ENCODE results near the gene CLIC4. TPM values are rescaled to one million over a fixed set of nuclear protein-coding genes. Genes with fewer than 3 reads are reported as not detected.

Gene CLIC4
- polyA plus RNA-seq, 2 donors: 15.3 to 29.8 TPM

DNA sequence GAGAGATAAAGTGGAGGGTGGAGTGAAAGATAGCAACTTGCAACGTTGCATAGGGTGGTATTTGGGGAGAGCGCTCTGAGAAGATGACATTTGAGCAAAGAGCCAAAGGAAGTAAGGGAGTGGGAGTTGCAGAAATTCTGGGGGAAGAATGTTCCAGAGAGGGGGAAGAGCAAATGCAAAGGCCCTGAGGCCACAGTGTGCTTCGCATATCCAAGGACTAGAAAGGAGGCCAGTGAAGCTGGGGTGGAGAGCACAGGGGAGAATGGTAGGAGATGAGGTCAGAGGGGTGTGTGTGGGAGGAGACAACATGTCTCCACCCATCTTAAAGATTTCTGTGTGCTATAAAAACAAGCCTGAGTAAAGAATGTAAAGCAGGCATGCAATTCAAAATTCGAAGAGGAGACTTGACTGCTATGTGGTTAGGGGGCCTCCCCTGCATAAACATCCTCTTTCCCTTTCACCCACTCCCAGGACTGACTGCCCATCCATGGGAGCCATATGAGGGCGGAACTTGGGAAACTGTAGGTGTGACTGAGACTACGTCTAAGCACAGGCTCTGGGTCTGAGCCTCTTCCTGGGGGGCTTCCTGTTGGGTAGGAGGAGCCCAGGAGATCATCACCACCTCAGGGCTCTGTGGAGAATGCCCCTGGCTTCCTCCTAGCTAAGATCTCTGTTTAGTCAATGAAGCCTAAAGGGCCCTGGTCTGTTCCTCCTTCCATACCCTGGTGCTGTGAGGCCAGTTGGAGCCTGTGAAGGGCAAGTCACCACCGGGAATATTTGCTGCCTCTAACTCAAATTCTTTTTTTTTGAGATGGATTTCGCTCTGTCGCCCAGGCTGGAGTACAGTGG lies 2.9 kb upstream of the CLIC4 start:
- Histone ChIP-seq H3K27me3 (ENCODE audit: control insufficient read depth in 1 of 2, insufficient read depth in 2 of 2, low read length in 2 of 2) (no peaks in the 10 kb centered on the region), H3K27ac (ENCODE audit: low read depth in 2 of 2, low read length in 1 of 2) (no peak overlapping the region), H3K4me1 (ENCODE audit: control insufficient read depth in 2 of 2, insufficient read depth in 2 of 2, low read length in 1 of 2) (no peaks in the 10 kb centered on the region)

DNA sequence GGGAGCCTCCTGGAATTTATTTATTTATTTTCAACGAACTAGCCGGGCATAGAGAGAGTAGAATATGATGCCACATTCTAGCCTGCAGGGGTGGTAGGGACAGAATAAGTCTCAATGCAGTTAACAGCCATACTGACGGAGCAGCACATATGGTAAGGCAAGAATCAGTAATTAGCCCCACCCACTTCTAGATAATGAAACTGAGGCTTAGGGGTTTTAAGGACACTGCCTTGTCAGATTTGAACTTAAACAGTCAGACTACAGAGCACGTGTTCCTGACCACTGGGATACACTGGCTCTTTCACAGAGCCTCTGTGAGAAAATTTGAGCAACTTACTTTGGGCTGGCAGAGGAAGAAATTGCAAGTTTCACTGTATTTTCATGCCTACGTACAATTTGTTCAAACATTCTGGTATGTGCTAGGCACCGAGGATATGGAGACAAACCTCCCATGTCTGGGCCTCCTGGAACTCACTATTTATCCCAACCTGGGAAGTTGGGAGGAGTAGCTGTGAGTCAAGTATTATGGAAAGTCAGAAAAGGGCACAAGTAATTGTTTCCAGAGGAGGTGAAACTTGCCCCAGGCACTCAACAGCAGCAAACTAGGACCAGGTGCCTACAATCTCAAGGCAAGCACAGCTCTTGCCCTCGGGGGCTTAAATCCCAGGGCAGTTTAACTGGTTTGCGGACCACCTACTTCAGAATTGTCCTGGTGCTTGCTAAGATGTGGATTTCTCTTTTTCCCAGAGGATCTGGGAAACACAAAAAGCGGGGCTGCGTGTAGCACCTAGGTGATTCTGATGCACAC lies 1.6 kb upstream of the CLIC4 start:
- H3K27ac ChIP-seq (ENCODE audit: low read depth in 2 of 2, low read length in 1 of 2): peak overlapping the region in 1 of 2 donors; percentile 47
- 58 to 63% methylated on average over 10 of the region's 10 CpGs for WGBS, 2 donors

More for the DNA sequence above, 2.9 kb upstream of the CLIC4 start:
- no peaks in the 10 kb centered on the region for H3K9me3 ChIP-seq (ENCODE audit: control insufficient read depth in 2 of 2, insufficient read depth in 1 of 2, low read depth in 1 of 2, low read length in 1 of 2)
- no peak overlapping the region for H3K4me3 ChIP-seq (ENCODE audit: low read depth in 1 of 2, low read length in 2 of 2)
- no peaks in the 10 kb centered on the region for H3K36me3 ChIP-seq (ENCODE audit: control insufficient read depth in 2 of 2, insufficient read depth in 2 of 2, low read length in 1 of 2)
- 65 to 71% methylated on average over 9 of the region's 9 CpGs for WGBS, 2 donors

DNA sequence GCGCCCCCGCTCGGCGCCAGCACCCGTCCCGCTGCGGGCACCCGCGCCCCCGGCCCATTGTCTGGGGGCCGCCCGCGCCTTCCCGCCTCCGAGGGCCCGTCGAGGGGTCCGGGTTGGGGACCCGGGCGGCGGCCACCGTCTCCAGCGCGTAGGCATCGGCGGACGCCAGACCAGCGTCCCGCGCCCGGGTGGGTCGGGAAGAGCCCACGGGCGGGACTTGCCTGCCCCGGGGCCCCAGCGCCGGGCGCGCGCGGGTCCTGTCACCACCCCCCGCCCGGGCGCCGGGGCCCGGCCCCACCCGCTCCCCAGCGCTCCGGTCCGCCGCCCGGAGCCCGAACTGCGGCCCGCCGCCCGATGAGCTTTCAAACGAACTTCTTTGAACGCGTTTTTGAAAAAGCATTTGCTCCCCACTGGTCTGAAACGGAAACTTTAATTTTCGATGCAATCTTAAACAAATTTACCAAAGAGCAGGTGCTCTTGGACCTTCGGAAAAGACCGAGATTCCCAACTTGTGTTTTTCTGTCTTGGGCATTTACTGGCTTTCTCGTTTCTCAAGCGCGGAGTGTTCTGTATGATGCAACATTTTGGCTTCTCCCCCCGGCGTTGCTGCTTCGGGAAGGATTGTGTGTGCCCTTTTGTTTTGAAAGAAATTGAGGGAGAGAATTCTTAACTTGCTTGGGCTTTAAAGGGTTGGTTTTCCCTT lies 615 bp downstream of the CLIC4 start:
- Histone ChIP-seq H3K4me3 (ENCODE audit: low read depth in 1 of 2, low read length in 2 of 2) (peak overlapping the region; percentile 62 to 88), H3K36me3 (ENCODE audit: control insufficient read depth in 2 of 2, insufficient read depth in 2 of 2, low read length in 1 of 2) (no peaks in the 10 kb centered on the region), H3K9me3 (ENCODE audit: control insufficient read depth in 2 of 2, insufficient read depth in 1 of 2, low read depth in 1 of 2, low read length in 1 of 2) (no peaks in the 10 kb centered on the region), H3K27me3 (ENCODE audit: control insufficient read depth in 1 of 2, insufficient read depth in 2 of 2, low read length in 2 of 2) (no peaks in the 10 kb centered on the region), H3K4me1 (ENCODE audit: control insufficient read depth in 2 of 2, insufficient read depth in 2 of 2, low read length in 1 of 2) (no peaks in the 10 kb centered on the region), H3K27ac (ENCODE audit: low read depth in 2 of 2, low read length in 1 of 2) (peak overlapping the region; percentile 89)
- 1% methylated on average over 60 to 70 of the region's 70 CpGs for WGBS, 2 donors

More for the DNA sequence above, 1.6 kb upstream of the CLIC4 start:
- Histone ChIP-seq H3K36me3 (ENCODE audit: control insufficient read depth in 2 of 2, insufficient read depth in 2 of 2, low read length in 1 of 2) (no peaks in the 10 kb centered on the region), H3K9me3 (ENCODE audit: control insufficient read depth in 2 of 2, insufficient read depth in 1 of 2, low read depth in 1 of 2, low read length in 1 of 2) (no peaks in the 10 kb centered on the region), H3K4me1 (ENCODE audit: control insufficient read depth in 2 of 2, insufficient read depth in 2 of 2, low read length in 1 of 2) (no peaks in the 10 kb centered on the region), H3K27me3 (ENCODE audit: control insufficient read depth in 1 of 2, insufficient read depth in 2 of 2, low read length in 2 of 2) (no peaks in the 10 kb centered on the region), H3K4me3 (ENCODE audit: low read depth in 1 of 2, low read length in 2 of 2) (no peak overlapping the region)

DNA sequence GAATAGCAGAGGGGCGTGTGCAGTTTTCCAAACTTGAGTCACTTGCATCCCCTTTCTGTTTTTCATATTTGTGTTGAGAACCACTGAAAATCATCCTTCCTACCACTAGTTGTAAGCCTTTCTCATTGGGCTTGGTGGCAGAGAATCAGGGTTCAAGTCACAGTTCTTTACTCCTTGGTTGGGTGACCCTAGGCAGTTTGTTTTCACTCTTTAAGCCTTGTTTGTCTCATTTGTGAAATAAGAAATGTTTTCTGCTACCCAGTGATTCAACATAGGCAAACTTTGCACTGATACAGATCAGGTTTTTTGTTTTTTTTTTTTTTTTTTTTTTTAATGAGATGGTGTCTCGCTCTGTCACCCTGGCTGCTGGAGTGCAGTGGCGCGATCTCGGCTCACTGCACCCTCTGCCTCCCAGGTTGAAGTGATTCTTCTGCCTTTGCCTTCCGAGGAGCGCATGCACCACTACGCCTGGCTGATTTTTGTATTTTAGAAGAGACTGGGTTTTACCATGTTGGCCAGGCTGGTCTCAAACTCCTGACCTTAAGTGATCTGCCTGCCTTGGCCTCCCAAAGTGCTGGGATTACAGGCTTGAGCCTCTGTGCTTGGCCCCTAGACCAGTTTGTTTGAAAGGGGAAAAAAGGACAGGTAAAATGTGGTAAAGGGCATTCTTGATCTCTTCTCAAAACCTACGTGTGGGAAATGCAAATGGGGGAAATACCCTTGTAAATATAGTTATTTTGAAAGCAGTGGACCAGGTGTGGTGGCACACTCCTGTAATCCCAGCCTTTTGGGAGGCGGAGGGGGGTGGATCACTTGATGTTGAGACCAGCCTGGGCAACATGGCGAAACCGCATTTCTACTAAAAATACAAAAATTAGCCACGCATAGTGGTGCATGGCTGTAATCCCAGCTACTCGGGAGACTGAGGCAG lies 3.2 kb downstream of the CLIC4 start:
- H3K4me1 ChIP-seq (ENCODE audit: control insufficient read depth in 2 of 2, insufficient read depth in 2 of 2, low read length in 1 of 2): no peaks in the 10 kb centered on the region
- 81% methylated on average over 14 of the region's 14 CpGs for WGBS, 2 donors
- H3K27ac ChIP-seq (ENCODE audit: low read depth in 2 of 2, low read length in 1 of 2): no peak overlapping the region
- H3K9me3 ChIP-seq (ENCODE audit: control insufficient read depth in 2 of 2, insufficient read depth in 1 of 2, low read depth in 1 of 2, low read length in 1 of 2): no peaks in the 10 kb centered on the region
- no peak overlapping the region for H3K4me3 ChIP-seq (ENCODE audit: low read depth in 1 of 2, low read length in 2 of 2)
- H3K27me3 ChIP-seq (ENCODE audit: control insufficient read depth in 1 of 2, insufficient read depth in 2 of 2, low read length in 2 of 2): no peaks in the 10 kb centered on the region
- H3K36me3 ChIP-seq (ENCODE audit: control insufficient read depth in 2 of 2, insufficient read depth in 2 of 2, low read length in 1 of 2): no peaks in the 10 kb centered on the region

DNA sequence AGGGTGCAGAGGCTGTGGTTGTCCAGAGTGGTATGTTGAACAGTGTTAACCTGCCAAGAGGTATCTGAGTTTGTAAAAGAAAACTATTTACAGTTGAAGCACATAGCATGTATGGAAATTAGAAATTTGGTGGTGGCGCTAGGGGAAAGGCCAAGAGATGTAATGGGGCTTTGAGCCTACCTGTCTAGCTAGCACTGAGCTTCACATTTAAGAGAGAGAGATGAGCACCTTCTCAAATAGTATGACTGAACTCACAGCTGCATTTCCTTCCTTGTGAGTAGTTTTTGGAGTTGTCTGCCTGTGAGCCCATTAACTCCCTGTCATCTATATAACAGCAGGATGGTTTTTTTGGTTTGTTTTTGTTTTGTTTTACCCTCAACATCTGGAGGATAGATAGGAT lies 4.0 kb downstream of the CLIC4 start:
- no peaks in the 10 kb centered on the region for H3K36me3 ChIP-seq (ENCODE audit: control insufficient read depth in 2 of 2, insufficient read depth in 2 of 2, low read length in 1 of 2)
- no peaks in the 10 kb centered on the region for H3K27me3 ChIP-seq (ENCODE audit: control insufficient read depth in 1 of 2, insufficient read depth in 2 of 2, low read length in 2 of 2)
- H3K4me1 ChIP-seq (ENCODE audit: control insufficient read depth in 2 of 2, insufficient read depth in 2 of 2, low read length in 1 of 2): no peaks in the 10 kb centered on the region
- H3K27ac ChIP-seq (ENCODE audit: low read depth in 2 of 2, low read length in 1 of 2): no peak overlapping the region
- no peak overlapping the region for H3K4me3 ChIP-seq (ENCODE audit: low read depth in 1 of 2, low read length in 2 of 2)
- WGBS, 2 donors: 88 to 100% methylated on average over 1 of the region's 1 CpG
- no peaks in the 10 kb centered on the region for H3K9me3 ChIP-seq (ENCODE audit: control insufficient read depth in 2 of 2, insufficient read depth in 1 of 2, low read depth in 1 of 2, low read length in 1 of 2)

DNA sequence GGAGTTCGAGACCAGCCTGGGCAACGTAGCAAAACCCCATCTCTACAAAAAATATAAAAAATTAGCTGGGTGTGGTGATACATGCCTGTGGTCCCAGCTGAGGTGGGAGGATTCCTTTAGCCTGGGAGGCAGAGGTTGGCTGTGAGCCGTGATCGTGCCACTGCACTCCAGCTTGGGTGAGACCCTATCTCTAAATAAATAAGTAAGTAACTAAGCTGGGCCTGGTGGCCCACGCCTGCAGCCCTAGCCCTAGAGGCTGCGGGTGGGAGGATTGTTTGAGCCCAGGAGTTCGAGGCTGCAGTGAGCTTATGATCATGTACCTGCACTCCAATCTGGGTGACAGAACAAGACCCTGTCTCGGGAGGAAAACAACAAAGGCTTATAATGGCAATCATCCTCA lies 4.6 kb downstream of the CLIC4 start:
- Histone ChIP-seq H3K27ac (ENCODE audit: low read depth in 2 of 2, low read length in 1 of 2) (no peak overlapping the region), H3K9me3 (ENCODE audit: control insufficient read depth in 2 of 2, insufficient read depth in 1 of 2, low read depth in 1 of 2, low read length in 1 of 2) (no peaks in the 10 kb centered on the region), H3K36me3 (ENCODE audit: control insufficient read depth in 2 of 2, insufficient read depth in 2 of 2, low read length in 1 of 2) (no peaks in the 10 kb centered on the region), H3K27me3 (ENCODE audit: control insufficient read depth in 1 of 2, insufficient read depth in 2 of 2, low read length in 2 of 2) (no peaks in the 10 kb centered on the region), H3K4me1 (ENCODE audit: control insufficient read depth in 2 of 2, insufficient read depth in 2 of 2, low read length in 1 of 2) (no peaks in the 10 kb centered on the region), H3K4me3 (ENCODE audit: low read depth in 1 of 2, low read length in 2 of 2) (no peak overlapping the region)
- 89 to 90% methylated on average over 8 of the region's 8 CpGs for WGBS, 2 donors

DNA sequence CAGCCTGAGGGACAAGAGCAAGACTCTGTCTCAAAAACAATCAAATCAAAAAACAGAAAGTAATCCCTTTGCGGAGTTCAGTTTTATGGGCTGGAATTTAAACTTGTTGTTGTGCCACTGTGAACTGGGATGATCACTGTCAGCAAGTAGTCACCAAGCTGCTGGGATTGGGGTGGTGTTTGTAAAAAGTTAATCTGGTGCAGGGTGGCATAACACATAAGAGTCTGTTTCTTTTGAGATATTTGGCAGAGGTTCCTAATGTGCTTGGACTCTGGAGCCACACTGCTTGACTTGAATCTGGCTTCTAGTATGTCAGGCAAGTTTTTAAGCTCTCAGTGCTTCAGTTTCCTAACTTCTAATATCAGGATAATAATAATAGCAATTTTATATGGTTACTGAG lies 6.6 kb downstream of the CLIC4 start:
- 64 to 82% methylated on average over 1 of the region's 1 CpG for WGBS, 2 donors
- H3K4me1 ChIP-seq (ENCODE audit: control insufficient read depth in 2 of 2, insufficient read depth in 2 of 2, low read length in 1 of 2): no peaks in the 10 kb centered on the region
- no peaks in the 10 kb centered on the region for H3K9me3 ChIP-seq (ENCODE audit: control insufficient read depth in 2 of 2, insufficient read depth in 1 of 2, low read depth in 1 of 2, low read length in 1 of 2)
- H3K4me3 ChIP-seq (ENCODE audit: low read depth in 1 of 2, low read length in 2 of 2): no peak overlapping the region
- no peaks in the 10 kb centered on the region for H3K36me3 ChIP-seq (ENCODE audit: control insufficient read depth in 2 of 2, insufficient read depth in 2 of 2, low read length in 1 of 2)
- no peak overlapping the region for H3K27ac ChIP-seq (ENCODE audit: low read depth in 2 of 2, low read length in 1 of 2)
- H3K27me3 ChIP-seq (ENCODE audit: control insufficient read depth in 1 of 2, insufficient read depth in 2 of 2, low read length in 2 of 2): no peaks in the 10 kb centered on the region

DNA sequence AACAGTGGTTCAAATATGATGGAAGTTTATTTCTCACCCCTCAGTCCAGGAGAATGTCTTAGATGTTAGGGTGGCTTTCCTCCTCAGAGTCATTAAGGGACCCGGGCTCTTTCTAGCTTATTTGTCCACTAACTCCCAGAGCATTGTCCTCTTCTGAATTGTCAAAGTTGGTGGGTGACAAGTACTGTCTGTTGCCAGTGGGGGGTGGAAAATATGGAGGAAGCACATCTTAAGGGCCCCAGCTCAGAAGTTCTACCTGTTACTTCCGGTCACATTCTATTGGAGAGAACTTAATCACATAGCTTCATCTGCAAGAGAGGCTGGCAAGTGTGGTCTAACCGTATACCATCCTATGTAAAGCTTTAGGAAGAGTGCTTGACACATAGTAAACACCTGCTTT lies 7.1 kb downstream of the CLIC4 start:
- Histone ChIP-seq H3K9me3 (ENCODE audit: control insufficient read depth in 2 of 2, insufficient read depth in 1 of 2, low read depth in 1 of 2, low read length in 1 of 2) (no peaks in the 10 kb centered on the region), H3K27ac (ENCODE audit: low read depth in 2 of 2, low read length in 1 of 2) (no peak overlapping the region), H3K4me3 (ENCODE audit: low read depth in 1 of 2, low read length in 2 of 2) (no peak overlapping the region), H3K4me1 (ENCODE audit: control insufficient read depth in 2 of 2, insufficient read depth in 2 of 2, low read length in 1 of 2) (no peaks in the 10 kb centered on the region), H3K36me3 (ENCODE audit: control insufficient read depth in 2 of 2, insufficient read depth in 2 of 2, low read length in 1 of 2) (no peaks in the 10 kb centered on the region), H3K27me3 (ENCODE audit: control insufficient read depth in 1 of 2, insufficient read depth in 2 of 2, low read length in 2 of 2) (no peaks in the 10 kb centered on the region)
- WGBS, 2 donors: 68 to 70% methylated on average over 3 of the region's 3 CpGs

DNA sequence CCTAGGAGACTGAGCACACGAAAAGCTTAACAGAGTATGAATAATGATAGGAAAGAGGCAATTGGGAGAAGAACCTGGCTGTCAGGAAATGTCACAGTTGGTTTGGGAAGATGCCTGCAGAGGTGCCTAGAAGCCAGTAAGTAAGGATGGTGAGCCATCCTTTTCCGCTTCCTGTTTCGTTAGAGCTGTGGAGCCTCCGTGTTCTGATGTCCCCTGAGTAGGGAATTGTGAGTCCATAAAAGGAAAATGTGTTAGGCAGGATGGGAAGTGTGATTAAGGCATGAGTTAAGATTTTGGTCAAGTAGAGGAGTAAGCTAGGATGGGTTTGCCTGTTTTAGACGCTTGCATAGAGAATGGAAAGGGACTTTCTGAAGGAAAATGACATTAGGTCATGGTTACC lies 9.0 kb downstream of the CLIC4 start:
- H3K36me3 ChIP-seq (ENCODE audit: control insufficient read depth in 2 of 2, insufficient read depth in 2 of 2, low read length in 1 of 2): no peaks in the 10 kb centered on the region
- no peak overlapping the region for H3K4me3 ChIP-seq (ENCODE audit: low read depth in 1 of 2, low read length in 2 of 2)
- H3K9me3 ChIP-seq (ENCODE audit: control insufficient read depth in 2 of 2, insufficient read depth in 1 of 2, low read depth in 1 of 2, low read length in 1 of 2): no peaks in the 10 kb centered on the region
- no peaks in the 10 kb centered on the region for H3K27me3 ChIP-seq (ENCODE audit: control insufficient read depth in 1 of 2, insufficient read depth in 2 of 2, low read length in 2 of 2)
- 68 to 78% methylated on average over 5 of the region's 5 CpGs for WGBS, 2 donors
- no peaks in the 10 kb centered on the region for H3K4me1 ChIP-seq (ENCODE audit: control insufficient read depth in 2 of 2, insufficient read depth in 2 of 2, low read length in 1 of 2)
- H3K27ac ChIP-seq (ENCODE audit: low read depth in 2 of 2, low read length in 1 of 2): no peak overlapping the region
